IMR-90 (cell line): ENCODE results near the gene DNAH17. TPM values are rescaled to one million over a fixed set of nuclear protein-coding genes. Genes with fewer than 3 reads are reported as not detected.

ENCODE experiments used
- ATAC-seq: fragments of 200-7000 bp; cut with Tn5 transposase; 2 replicates; pipeline ENCODE4 v1.9.1; 2020; ENCODE audit warnings: low read depth, mild to moderate bottlenecking, moderate library complexity
- BruUV-seq: library from RNA; stranded (reverse); fragments of 400-500 nt; replicated peaks from 2 replicates; lab custom pipeline; 2021; lab: Mats Ljungman, UMichigan
- CTCF ChIA-PET: fragments of 300-600 bp; formaldehyde crosslinking; extraction: SDS; loops from one replicate; lab custom pipeline; 2021; ENCODE audit warnings: antibody characterized with exemption; lab: Yijun Ruan, JAX
- POLR2A ChIA-PET: fragments of 300-600 bp; sonication (Branson Sonifier 250); formaldehyde crosslinking; loops from one replicate; lab custom pipeline; 2022; ENCODE audit warnings: antibody characterized with exemption; ENCODE audit not compliant: unreplicated experiment; lab: Charles Lee
- DNase-seq: peaks from one replicate; pipeline ENCODE4 v3.0.0; 2013
- H2AFZ ChIP-seq: replicated peaks from 2 replicates; pipeline ENCODE3; 2013; ENCODE audit warnings: low read length, mild to moderate bottlenecking; ENCODE audit not compliant: poor library complexity
- H2AK5ac ChIP-seq: 2 replicates; pipeline ENCODE4 v1.6.1; 2013; ENCODE audit warnings: low read depth, low read length, inconsistent platforms
- H2AK9ac ChIP-seq: replicated peaks from 2 replicates; pipeline ENCODE3; 2013; ENCODE audit warnings: mild to moderate bottlenecking, low read depth, low read length, moderate library complexity; ENCODE audit not compliant: poor library complexity
- H2BK120ac ChIP-seq: 2 replicates; pipeline ENCODE4 v1.6.1; 2013; ENCODE audit warnings: low read depth, low read length, inconsistent platforms
- H2BK15ac ChIP-seq: 3 replicates; pipeline ENCODE4 v1.6.1; 2013; ENCODE audit warnings: low read depth, low read length, inconsistent platforms
- H2BK20ac ChIP-seq: 2 replicates; pipeline ENCODE4 v1.6.1; 2013; ENCODE audit warnings: low read depth, mild to moderate bottlenecking, inconsistent platforms, low read length, moderate library complexity
- H2BK5ac ChIP-seq: 2 replicates; pipeline ENCODE4 v1.6.1; 2013; ENCODE audit warnings: mild to moderate bottlenecking, low read depth, low read length, inconsistent platforms; ENCODE audit not compliant: poor library complexity, severe bottlenecking
- H3K14ac ChIP-seq: replicated peaks from 2 replicates; pipeline ENCODE4 v1.6.1; 2013; ENCODE audit warnings: low read depth, low read length, inconsistent platforms
- H3K18ac ChIP-seq: 2 replicates; pipeline ENCODE4 v1.6.1; 2013; ENCODE audit warnings: low read depth, low read length, control low read depth
- H3K23ac ChIP-seq: 2 replicates; pipeline ENCODE4 v1.6.1; 2013; ENCODE audit warnings: low read depth, low read length, inconsistent platforms
- H3K27ac ChIP-seq: 2 replicates; pipeline ENCODE4 v1.5.1; 2013; ENCODE audit warnings: mild to moderate bottlenecking, control low read depth, low read length; ENCODE audit not compliant: insufficient read depth
- H3K27me3 ChIP-seq: 2 replicates; pipeline ENCODE4 v1.6.1; 2013; ENCODE audit warnings: low read length; ENCODE audit not compliant: control insufficient read depth, insufficient read depth
- H3K36me3 ChIP-seq: 2 replicates; pipeline ENCODE4 v1.6.1; 2013; ENCODE audit warnings: low read length, mixed read lengths; ENCODE audit not compliant: control insufficient read depth, insufficient read depth
- H3K4ac ChIP-seq: 2 replicates; pipeline ENCODE4 v1.6.1; 2013; ENCODE audit warnings: low read depth, low read length, inconsistent platforms
- H3K4me1 ChIP-seq: 2 replicates; pipeline ENCODE4 v1.6.1; 2013; ENCODE audit warnings: low read length, mixed read lengths; ENCODE audit not compliant: control insufficient read depth, insufficient read depth
- H3K4me2 ChIP-seq: 2 replicates; pipeline ENCODE4 v1.6.1; 2013; ENCODE audit warnings: low read depth, mild to moderate bottlenecking, control low read depth, low read length, moderate library complexity
- H3K4me3 ChIP-seq: 2 replicates; pipeline ENCODE4 v1.5.1; 2013; ENCODE audit warnings: low read depth, mild to moderate bottlenecking, control low read depth, low read length, moderate library complexity; ENCODE audit not compliant: insufficient read depth
- H3K56ac ChIP-seq: 2 replicates; pipeline ENCODE4 v1.6.1; 2013; ENCODE audit warnings: low read length, inconsistent platforms; ENCODE audit not compliant: insufficient read depth; ENCODE audit errors: extremely low read depth
- H3K79me1 ChIP-seq, 2 experiments: 2 replicates each; pipeline ENCODE4 v1.6.1; 2013; ENCODE audit warnings: low read length in 2 of 2, inconsistent platforms in 1 of 2, low read depth in 1 of 2
- H3K9ac ChIP-seq: 2 replicates; pipeline ENCODE4 v1.6.1; 2013; ENCODE audit warnings: low read depth, low read length, control low read depth
- H3K9me1 ChIP-seq: 2 replicates; pipeline ENCODE4 v1.6.1; 2013; ENCODE audit warnings: low read length, inconsistent platforms; ENCODE audit not compliant: insufficient read depth
- H3K9me3 ChIP-seq: 2 replicates; pipeline ENCODE4 v1.6.1; 2013; ENCODE audit warnings: low read length; ENCODE audit not compliant: control insufficient read depth, insufficient read depth
- H4K20me1 ChIP-seq: 2 replicates; pipeline ENCODE4 v1.6.1; 2013; ENCODE audit warnings: low read length, inconsistent platforms; ENCODE audit not compliant: insufficient read depth
- H4K5ac ChIP-seq: 2 replicates; pipeline ENCODE4 v1.6.1; 2013; ENCODE audit warnings: mild to moderate bottlenecking, low read depth, low read length, control low read depth
- H4K8ac ChIP-seq, 2 experiments: 2 replicates each; pipeline ENCODE4 v1.6.1; 2013; ENCODE audit warnings: low read depth in 2 of 2, low read length in 2 of 2, control low read depth in 1 of 2, inconsistent platforms in 1 of 2
- H4K91ac ChIP-seq: 2 replicates; pipeline ENCODE4 v1.6.1; 2013; ENCODE audit warnings: low read depth, low read length, inconsistent platforms; ENCODE audit not compliant: insufficient read depth
- BHLHE40 ChIP-seq: fragments of 150-350 bp; IDR thresholded peaks from 2 replicates; pipeline ENCODE4 v1.6.1; 2016; ENCODE audit warnings: mild to moderate bottlenecking, low read depth, low read length
- CEBPB ChIP-seq: IDR thresholded peaks from 2 replicates; pipeline ENCODE4 v1.6.1; 2012; ENCODE audit warnings: low read depth, low read length, improper control_type of control experiment
- CHD1 ChIP-seq: IDR thresholded peaks from 2 replicates; pipeline ENCODE4 v1.6.1; 2012; ENCODE audit warnings: low read depth, low read length, improper control_type of control experiment
- FOS ChIP-seq: fragments of 150-350 bp; IDR thresholded peaks from 2 replicates; pipeline ENCODE4 v1.6.1; 2016; ENCODE audit warnings: low read depth, low read length
- MAZ ChIP-seq: IDR thresholded peaks from 2 replicates; pipeline ENCODE4 v1.6.1; 2012; ENCODE audit warnings: low read depth, mild to moderate bottlenecking, low read length, improper control_type of control experiment, moderate library complexity, borderline replicate concordance
- MXI1 ChIP-seq: IDR thresholded peaks from 2 replicates; pipeline ENCODE4 v1.6.1; 2012; ENCODE audit warnings: low read depth, mild to moderate bottlenecking, low read length, moderate library complexity, borderline replicate concordance
- NFE2L2 ChIP-seq: fragments of 150-350 bp; IDR thresholded peaks from 2 replicates; pipeline ENCODE4 v1.6.1; 2016; ENCODE audit warnings: low read depth, mild to moderate bottlenecking, low read length
- POLR2A ChIP-seq: IDR thresholded peaks from 2 replicates; pipeline ENCODE4 v1.6.1; 2012; ENCODE audit warnings: mild to moderate bottlenecking, low read depth, low read length
- RAD21 ChIP-seq: IDR thresholded peaks from 2 replicates; pipeline ENCODE4 v1.6.1; 2012; ENCODE audit warnings: low read length, improper control_type of control experiment
- RCOR1 ChIP-seq: IDR thresholded peaks from 2 replicates; pipeline ENCODE4 v1.6.1; 2012; ENCODE audit warnings: mild to moderate bottlenecking, low read length, improper control_type of control experiment; ENCODE audit not compliant: insufficient replicate concordance
- RFX5 ChIP-seq: IDR thresholded peaks from 2 replicates; pipeline ENCODE4 v1.8.0; 2012; ENCODE audit warnings: low read depth, mild to moderate bottlenecking, low read length, moderate library complexity
- SMC3 ChIP-seq: fragments of 150-350 bp; IDR thresholded peaks from 2 replicates; pipeline ENCODE4 v1.6.1; 2016; ENCODE audit warnings: low read depth, mild to moderate bottlenecking, antibody characterized with exemption, low read length, moderate library complexity
- WGBS, 2 experiments: methylation state at CpG; one replicate each; pipeline versions ENCODE4 v1.1.5 to v1.1.7; 2013; ENCODE audit warnings: missing lambda C conversion rate in 2 of 2; ENCODE audit not compliant: insufficient read length in 1 of 2; ENCODE audit errors: extremely low coverage in 2 of 2; 5-methylcytosine and 5-hydroxymethylcytosine counted together
- dilution Hi-C: fragments of 300-500 bp; cut with HindIII; formaldehyde crosslinking; loops from one replicate; pipeline ENCODE4 v1.14.3; 2018; ENCODE audit warnings: low sequenced_read_pairs; ENCODE audit not compliant: unreplicated experiment
- in situ Hi-C: fragments of 300-500 bp; cut with MboI; formaldehyde crosslinking; loops from 3 replicates; pipeline ENCODE4 v1.14.3; 2019; ENCODE audit warnings: low sequenced_read_pairs, inconsistent platforms, mixed read lengths
- intact Hi-C: fragments of 100-400 bp; cut with micrococcal nuclease; formaldehyde crosslinking; loops from 2 replicates; pipeline ENCODE4 v1.10.0; 2022
- polyA plus RNA-seq, 3 experiments: library from polyadenylated mRNA; depleted of rRNA; stranded (reverse); fragments of >200 nt; gene quantifications; 2 replicates each; pipeline ENCODE4 v1.2.3, GENCODE V29; 2012; ENCODE audit warnings: low replicate concordance in 1 of 3
- total RNA-seq: library from RNA; depleted of rRNA; stranded (reverse); fragments of >200 nt; gene quantifications from 2 replicates; pipeline ENCODE4 v1.2.3, GENCODE V29; 2012
- TF ChIP-seq, protein P1 (sequence below): fragments of 150-350 bp; IDR thresholded peaks from 2 replicates; pipeline ENCODE4 v1.6.1; 2017; ENCODE audit warnings: mild to moderate bottlenecking, antibody characterized with exemption, low read length, low read depth
- TF ChIP-seq, protein P2 (sequence below): fragments of 150-350 bp; IDR thresholded peaks from 2 replicates; pipeline ENCODE4 v1.6.1; 2016; ENCODE audit warnings: low read depth, mild to moderate bottlenecking, low read length, moderate library complexity, borderline replicate concordance
- TF ChIP-seq, protein P3 (sequence below): conservative IDR thresholded peaks from 2 replicates; pipeline ENCODE4 v1.5.1; 2012; ENCODE audit warnings: mild to moderate bottlenecking, low read depth, low read length, improper control_type of control experiment

Gene DNAH17
- total and polyA plus RNA-seq, 2 of the 4 experiments (the other 2 are of a cell fraction), result not detected

DNA sequence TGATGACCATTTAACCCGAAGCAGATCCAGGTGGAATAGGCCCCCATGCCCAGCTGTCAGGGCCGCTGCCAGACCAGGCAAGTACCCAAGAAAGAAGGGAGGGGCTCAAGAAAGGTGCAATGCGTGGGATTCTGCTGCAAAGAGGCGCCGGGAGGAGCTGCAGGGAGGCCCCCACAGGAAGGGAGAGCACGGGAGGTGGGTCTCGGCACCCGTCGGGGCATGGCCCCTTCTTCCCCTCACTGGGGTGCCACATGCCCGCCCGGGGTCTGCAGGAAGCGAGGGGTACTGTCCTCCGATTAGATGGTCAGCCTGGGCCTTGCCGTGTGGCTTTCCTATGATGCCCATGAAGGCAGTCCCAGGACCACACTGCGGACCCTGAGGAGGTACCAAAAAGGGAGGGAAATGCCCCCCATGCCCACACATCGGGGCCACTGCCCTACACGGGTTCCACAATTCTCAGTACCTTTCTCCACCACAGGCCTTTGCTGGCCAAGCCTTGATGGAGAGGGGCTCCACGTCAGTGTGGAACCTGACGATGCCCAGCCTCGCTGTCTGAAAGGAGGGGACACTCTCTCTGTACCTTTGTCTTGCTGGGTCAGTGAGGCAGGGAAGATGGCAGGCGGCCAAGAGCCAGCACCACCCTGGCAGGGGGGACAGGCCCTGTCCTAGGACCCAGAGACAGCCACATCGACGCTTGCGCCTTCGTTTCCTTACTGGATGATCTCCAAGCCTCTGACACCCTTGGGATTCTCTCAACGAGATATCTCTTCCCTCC, 45.5 kb upstream of the DNAH17 start:
- Histone ChIP-seq H3K79me1 (no peaks in the 10 kb centered on the region), H4K8ac (no peak overlapping the region), H3K36me3 (no peaks in the 10 kb centered on the region), H2BK15ac (no peak overlapping the region), H3K27me3 (no peaks in the 10 kb centered on the region; the same call in none of the 2 replicates), H2BK20ac (no peak overlapping the region), H3K4me1 (peaks cover 4% of the 10 kb centered on the region; the same call in 1 of the 2 replicates), H3K23ac (no peak overlapping the region), H2BK5ac (no peak overlapping the region), H4K5ac (no peak overlapping the region), H2BK120ac (no peak overlapping the region), H4K91ac (no peak overlapping the region), H3K4me3 (no peak overlapping the region), H2AK5ac (no peak overlapping the region), H3K9me3 (no peaks in the 10 kb centered on the region), H2AFZ (no peak overlapping the region), H3K4ac (no peak overlapping the region), H3K9ac (no peak overlapping the region), H3K4me2 (no peak overlapping the region), H2AK9ac (no peak overlapping the region), H3K9me1 (no peaks in the 10 kb centered on the region; the same call in 1 of the 2 replicates), H3K27ac (no peak overlapping the region), H3K14ac (no peak overlapping the region), H3K18ac (no peak overlapping the region), H4K20me1 (no peaks in the 10 kb centered on the region), H3K56ac (no peak overlapping the region)
- DNase-seq (no peak), ATAC-seq (no peak)
- dilution Hi-C loops (no loop called here), in situ Hi-C loops (no loop called here), intact Hi-C loops (no loop called here)
- ChIA-PET CTCF (no interaction called here), POLR2A (no interaction called here)
- no TSS peak for BruUV-seq
- WGBS, 2 experiments, result 74% methylated on average over 5 of the region's 26 CpGs; no CpG with 5 or more reads in 1 of the 2 experiments
- TF ChIP-seq BHLHE40 (no peak), NFE2L2 (no peak), MAZ (no peak), POLR2A (no peak), RFX5 (no peak), CHD1 (no peak), RAD21 (no peak), RCOR1 (no peak), FOS (no peak), SMC3 (no peak), CEBPB (no peak), MXI1 (no peak)
- TF ChIP-seq, protein P1, sequence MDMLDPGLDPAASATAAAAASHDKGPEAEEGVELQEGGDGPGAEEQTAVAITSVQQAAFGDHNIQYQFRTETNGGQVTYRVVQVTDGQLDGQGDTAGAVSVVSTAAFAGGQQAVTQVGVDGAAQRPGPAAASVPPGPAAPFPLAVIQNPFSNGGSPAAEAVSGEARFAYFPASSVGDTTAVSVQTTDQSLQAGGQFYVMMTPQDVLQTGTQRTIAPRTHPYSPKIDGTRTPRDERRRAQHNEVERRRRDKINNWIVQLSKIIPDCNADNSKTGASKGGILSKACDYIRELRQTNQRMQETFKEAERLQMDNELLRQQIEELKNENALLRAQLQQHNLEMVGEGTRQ, result no peak
- TF ChIP-seq, protein P2, sequence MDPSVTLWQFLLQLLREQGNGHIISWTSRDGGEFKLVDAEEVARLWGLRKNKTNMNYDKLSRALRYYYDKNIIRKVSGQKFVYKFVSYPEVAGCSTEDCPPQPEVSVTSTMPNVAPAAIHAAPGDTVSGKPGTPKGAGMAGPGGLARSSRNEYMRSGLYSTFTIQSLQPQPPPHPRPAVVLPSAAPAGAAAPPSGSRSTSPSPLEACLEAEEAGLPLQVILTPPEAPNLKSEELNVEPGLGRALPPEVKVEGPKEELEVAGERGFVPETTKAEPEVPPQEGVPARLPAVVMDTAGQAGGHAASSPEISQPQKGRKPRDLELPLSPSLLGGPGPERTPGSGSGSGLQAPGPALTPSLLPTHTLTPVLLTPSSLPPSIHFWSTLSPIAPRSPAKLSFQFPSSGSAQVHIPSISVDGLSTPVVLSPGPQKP, result no peak
- TF ChIP-seq, protein P3, sequence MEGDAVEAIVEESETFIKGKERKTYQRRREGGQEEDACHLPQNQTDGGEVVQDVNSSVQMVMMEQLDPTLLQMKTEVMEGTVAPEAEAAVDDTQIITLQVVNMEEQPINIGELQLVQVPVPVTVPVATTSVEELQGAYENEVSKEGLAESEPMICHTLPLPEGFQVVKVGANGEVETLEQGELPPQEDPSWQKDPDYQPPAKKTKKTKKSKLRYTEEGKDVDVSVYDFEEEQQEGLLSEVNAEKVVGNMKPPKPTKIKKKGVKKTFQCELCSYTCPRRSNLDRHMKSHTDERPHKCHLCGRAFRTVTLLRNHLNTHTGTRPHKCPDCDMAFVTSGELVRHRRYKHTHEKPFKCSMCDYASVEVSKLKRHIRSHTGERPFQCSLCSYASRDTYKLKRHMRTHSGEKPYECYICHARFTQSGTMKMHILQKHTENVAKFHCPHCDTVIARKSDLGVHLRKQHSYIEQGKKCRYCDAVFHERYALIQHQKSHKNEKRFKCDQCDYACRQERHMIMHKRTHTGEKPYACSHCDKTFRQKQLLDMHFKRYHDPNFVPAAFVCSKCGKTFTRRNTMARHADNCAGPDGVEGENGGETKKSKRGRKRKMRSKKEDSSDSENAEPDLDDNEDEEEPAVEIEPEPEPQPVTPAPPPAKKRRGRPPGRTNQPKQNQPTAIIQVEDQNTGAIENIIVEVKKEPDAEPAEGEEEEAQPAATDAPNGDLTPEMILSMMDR, result no peak
